Measurements from ENCODE around the gene EIF5AL1. TPM values are rescaled to one million over a fixed set of nuclear protein-coding genes. Genes with fewer than 3 reads are reported as not detected.

EIF5AL1 gene
- total RNA-seq, 1 experiment from 2014 or later: 0.54 TPM

GRCh38 chr10:79468841-79469585, 43.3 kb upstream of the EIF5AL1 start:
- ChIA-PET CTCF (interaction anchor here (0.7 to 3.1 kb wide), 8 partner anchors 12 to 124 kb away, joined by 3 to 38 read pairs (median 3); partner anchors contain the start of gene ZCCHC24), POLR2A (interaction anchor here (1.3 kb wide), 1 partner anchor 95 kb away, joined by 3 read pairs; no protein-coding TSS in a partner anchor)
- no peak for TF ChIP-seq CTCF (IDR thresholded peaks at IDR 0.05; ENCODE audit: unreplicated experiment)
- Mint-ChIP-seq H3K4me1 (ENCODE audit: insufficient read depth, unreplicated experiment) (no peaks in the 10 kb centered on the region), H3K9me3 (ENCODE audit: unreplicated experiment) (no peaks in the 10 kb centered on the region), H3K4me3 (ENCODE audit: unreplicated experiment) (no peak overlapping the region), H3K27ac (ENCODE audit: low read depth, unreplicated experiment) (no peak overlapping the region), H3K27me3 (ENCODE audit: insufficient read depth, unreplicated experiment) (no peaks in the 10 kb centered on the region), H3K36me3 (ENCODE audit: insufficient read depth, unreplicated experiment) (no peaks in the 10 kb centered on the region)
- BruUV-seq (replicated peaks): no TSS peak
- no peak for DNase-seq (ENCODE audit: unreplicated experiment)
- intact Hi-C loops (cut with micrococcal nuclease): no loop called here

DNA sequence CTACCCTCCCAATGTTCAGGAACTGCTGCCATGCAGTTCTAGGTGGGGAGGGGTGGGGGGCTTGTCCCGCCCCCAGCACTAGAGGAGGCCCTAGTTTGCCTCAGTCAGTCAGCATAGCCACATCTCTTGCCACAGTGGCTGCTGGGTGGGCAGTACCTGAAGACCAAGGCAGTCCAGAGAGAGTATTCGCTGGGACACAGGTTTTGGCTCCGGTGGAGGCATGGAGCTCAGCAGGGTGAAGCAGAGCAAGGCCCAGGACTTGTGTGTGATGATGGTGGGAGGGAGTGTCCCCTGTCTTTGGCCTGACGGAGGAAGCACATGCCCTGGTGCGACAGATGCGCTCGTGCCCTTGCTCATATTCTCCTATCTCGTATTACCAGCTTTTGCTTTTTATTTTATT, 42.2 kb upstream of the EIF5AL1 start:
- peaks cover 9% of the 10 kb centered on the region for H3K27me3 Mint-ChIP-seq (ENCODE audit: insufficient read depth, unreplicated experiment)
- H3K4me1 Mint-ChIP-seq (ENCODE audit: insufficient read depth, unreplicated experiment): no peaks in the 10 kb centered on the region
- CTCF ChIA-PET: interaction anchor here (3.1 kb wide), 1 partner anchor 95 kb away, joined by 38 read pairs; no protein-coding TSS in a partner anchor
- H3K27ac Mint-ChIP-seq (ENCODE audit: low read depth, unreplicated experiment): no peak overlapping the region
- intact Hi-C loops (cut with micrococcal nuclease): no loop called here
- POLR2A ChIA-PET: no interaction called here
- no peaks in the 10 kb centered on the region for H3K9me3 Mint-ChIP-seq (ENCODE audit: unreplicated experiment)
- TF ChIP-seq CTCF (IDR thresholded peaks at IDR 0.05; ENCODE audit: unreplicated experiment): no peak
- H3K36me3 Mint-ChIP-seq (ENCODE audit: insufficient read depth, unreplicated experiment): no peaks in the 10 kb centered on the region
- BruUV-seq (replicated peaks): no TSS peak
- DNase-seq (ENCODE audit: unreplicated experiment): no peak
- H3K4me3 Mint-ChIP-seq (ENCODE audit: unreplicated experiment): no peak overlapping the region

DNA sequence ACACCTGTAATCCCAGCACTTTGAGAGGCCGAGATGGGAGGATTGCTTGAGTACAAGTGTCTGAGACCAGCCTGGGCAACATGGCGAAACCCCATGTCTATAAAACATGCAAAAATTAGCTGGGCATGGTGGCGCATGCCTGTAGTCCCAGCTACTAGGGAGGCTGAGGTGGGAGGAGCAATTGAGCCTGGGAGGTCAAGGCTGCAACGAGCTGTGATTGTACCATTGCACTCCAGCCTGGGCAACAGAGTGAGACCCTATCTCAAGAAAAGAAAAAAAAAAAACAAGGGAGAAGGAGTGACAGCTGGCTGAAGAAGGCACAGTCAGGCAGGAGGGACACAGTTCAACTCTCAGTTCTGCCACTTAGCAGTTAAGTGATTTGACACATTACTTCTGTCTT, 40.6 kb upstream of the EIF5AL1 start:
- no peaks in the 10 kb centered on the region for H3K4me1 Mint-ChIP-seq (ENCODE audit: insufficient read depth, unreplicated experiment)
- ChIA-PET CTCF (interaction anchor here (0.6 to 2.1 kb wide), 4 partner anchors 11 to 97 kb away, joined by 3 to 7 read pairs (median 4); no protein-coding TSS in a partner anchor), POLR2A (interaction anchor here (0.7 kb wide), 1 partner anchor 27 kb away, joined by 4 read pairs; no protein-coding TSS in a partner anchor)
- DNase-seq (ENCODE audit: unreplicated experiment): no peak
- H3K27ac Mint-ChIP-seq (ENCODE audit: low read depth, unreplicated experiment): no peak overlapping the region
- BruUV-seq (replicated peaks): no TSS peak
- no peaks in the 10 kb centered on the region for H3K9me3 Mint-ChIP-seq (ENCODE audit: unreplicated experiment)
- peaks cover 26% of the 10 kb centered on the region for H3K27me3 Mint-ChIP-seq (ENCODE audit: insufficient read depth, unreplicated experiment)
- intact Hi-C loops (cut with micrococcal nuclease): no loop called here
- H3K4me3 Mint-ChIP-seq (ENCODE audit: unreplicated experiment): no peak overlapping the region
- no peaks in the 10 kb centered on the region for H3K36me3 Mint-ChIP-seq (ENCODE audit: insufficient read depth, unreplicated experiment)
- TF ChIP-seq CTCF (IDR thresholded peaks at IDR 0.05; ENCODE audit: unreplicated experiment): no peak

DNA sequence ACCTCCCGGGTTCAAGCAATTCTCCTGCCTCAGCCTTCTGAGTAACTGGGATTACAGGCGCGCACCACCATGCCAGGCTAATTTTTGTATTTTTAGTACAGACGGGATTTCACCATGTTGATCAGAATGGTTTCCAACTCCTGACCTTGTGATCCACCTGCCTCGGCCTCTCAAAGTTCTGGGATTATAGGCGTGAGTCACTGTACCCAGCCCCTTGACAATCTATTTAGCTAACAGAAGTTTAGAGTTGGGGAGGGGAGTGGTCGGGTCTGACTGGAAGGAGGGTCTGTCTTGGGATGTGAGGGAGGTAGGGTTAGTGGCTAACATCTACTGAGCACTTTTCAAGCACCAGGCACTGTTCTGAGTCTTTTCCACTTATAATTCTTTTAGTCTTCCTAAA, 39.9 kb upstream of the EIF5AL1 start:
- Mint-ChIP-seq H3K9me3 (ENCODE audit: unreplicated experiment) (no peaks in the 10 kb centered on the region), H3K27me3 (ENCODE audit: insufficient read depth, unreplicated experiment) (peaks cover 33% of the 10 kb centered on the region), H3K27ac (ENCODE audit: low read depth, unreplicated experiment) (no peak overlapping the region), H3K4me3 (ENCODE audit: unreplicated experiment) (no peak overlapping the region), H3K4me1 (ENCODE audit: insufficient read depth, unreplicated experiment) (no peaks in the 10 kb centered on the region), H3K36me3 (ENCODE audit: insufficient read depth, unreplicated experiment) (no peaks in the 10 kb centered on the region)
- ChIA-PET POLR2A (interaction anchor here (0.7 kb wide), 1 partner anchor 28 kb away, joined by 4 read pairs; no protein-coding TSS in a partner anchor), CTCF (interaction anchor here (2.1 kb wide), 1 partner anchor 98 kb away, joined by 7 read pairs; no protein-coding TSS in a partner anchor)
- intact Hi-C loops (cut with micrococcal nuclease): no loop called here
- no peak for TF ChIP-seq CTCF (IDR thresholded peaks at IDR 0.05; ENCODE audit: unreplicated experiment)
- no TSS peak for BruUV-seq (replicated peaks)
- DNase-seq (ENCODE audit: unreplicated experiment): no peak
